MCF 10A (cell line): ENCODE measurements around the gene FNBP1. TPM values are rescaled to one million over a fixed set of nuclear protein-coding genes. Genes with fewer than 3 reads are reported as not detected.

Source experiments
- BruUV-seq: library from RNA; stranded (reverse); fragments of 400-500 nt; replicated peaks from 2 replicates; lab custom pipeline; 2021; lab: Mats Ljungman, UMichigan
- CTCF ChIA-PET: fragments of 300-600 bp; sonication (Branson Sonifier 250); formaldehyde crosslinking; extraction: SDS; loops from one replicate; lab custom pipeline; 2021; ENCODE audit warnings: antibody characterized with exemption, inconsistent platforms; lab: Yijun Ruan, JAX
- POLR2A ChIA-PET: fragments of 300-600, 350-650 bp; sonication (Branson Sonifier 250); formaldehyde crosslinking; extraction: SDS; loops from one replicate; lab custom pipeline; 2020; ENCODE audit warnings: antibody characterized with exemption, inconsistent platforms; lab: Yijun Ruan, JAX
- DNase-seq: peaks from one replicate; pipeline ENCODE4 v3.0.0-alpha.2; 2018; ENCODE audit not compliant: unreplicated experiment
- H3K27ac Mint-ChIP-seq: one replicate; pipeline ENCODE4 v1.8.0; 2022; ENCODE audit warnings: mild to moderate bottlenecking, low read depth, mixed read lengths; ENCODE audit not compliant: unreplicated experiment
- H3K27me3 Mint-ChIP-seq: one replicate; pipeline ENCODE4 v1.8.0; 2022; ENCODE audit warnings: mixed read lengths; ENCODE audit not compliant: insufficient read depth, unreplicated experiment
- H3K36me3 Mint-ChIP-seq: one replicate; pipeline ENCODE4 v1.8.0; 2022; ENCODE audit warnings: mild to moderate bottlenecking, moderate library complexity, mixed read lengths; ENCODE audit not compliant: insufficient read depth, unreplicated experiment
- H3K4me1 Mint-ChIP-seq: one replicate; pipeline ENCODE4 v1.8.0; 2022; ENCODE audit warnings: mixed read lengths; ENCODE audit not compliant: insufficient read depth, unreplicated experiment
- H3K4me3 Mint-ChIP-seq: one replicate; pipeline ENCODE4 v1.8.0; 2022; ENCODE audit warnings: mild to moderate bottlenecking, moderate library complexity, mixed read lengths; ENCODE audit not compliant: unreplicated experiment
- H3K9me3 Mint-ChIP-seq: one replicate; pipeline ENCODE4 v1.8.0; 2022; ENCODE audit warnings: mixed read lengths; ENCODE audit not compliant: unreplicated experiment
- CTCF ChIP-seq: fragments of 200-600 bp; IDR thresholded peaks from one replicate; pipeline ENCODE4 v1.8.0; 2022; ENCODE audit warnings: antibody characterized with exemption, mild to moderate bottlenecking; ENCODE audit not compliant: unreplicated experiment
- intact Hi-C: fragments of 100-400 bp; cut with micrococcal nuclease; formaldehyde crosslinking; loops from 2 replicates; pipeline ENCODE4 v1.14.1; 2022
- total RNA-seq: library from RNA; stranded (reverse); gene quantifications from 2 replicates; pipeline ENCODE4 v1.2.3, GENCODE V29; 2022

The FNBP1 gene
- total RNA-seq, 1 experiment from 2014 or later: 24.4 TPM

GRCh38 chr9:129878291-129878690, 164.7 kb downstream of the FNBP1 start:
- CTCF ChIA-PET: interaction anchor here (0.5 to 0.6 kb wide), 2 partner anchors 10 to 14 kb away, joined by 5 read pairs; no protein-coding TSS in a partner anchor

GRCh38 chr9:129876815-129877214, 166.2 kb downstream of the FNBP1 start:
- no peak for TF ChIP-seq CTCF
- Mint-ChIP-seq H3K4me3 (no peak overlapping the region), H3K4me1 (no peaks in the 10 kb centered on the region), H3K36me3 (peaks cover 21% of the 10 kb centered on the region), H3K27ac (no peak overlapping the region), H3K27me3 (no peaks in the 10 kb centered on the region), H3K9me3 (no peaks in the 10 kb centered on the region)
- BruUV-seq: no TSS peak
- intact Hi-C loops: no loop called here
- POLR2A ChIA-PET: no interaction called here
- no peak for DNase-seq
- CTCF ChIA-PET: no interaction called here

More at GRCh38 chr9:129878291-129878690, 164.7 kb downstream of the FNBP1 start:
- H3K36me3 Mint-ChIP-seq: peaks cover 21% of the 10 kb centered on the region
- no peaks in the 10 kb centered on the region for H3K27me3 Mint-ChIP-seq
- BruUV-seq: no TSS peak
- H3K27ac Mint-ChIP-seq: no peak overlapping the region
- no peak for TF ChIP-seq CTCF
- no peak for DNase-seq
- no peak overlapping the region for H3K4me3 Mint-ChIP-seq
- POLR2A ChIA-PET: no interaction called here
- no peaks in the 10 kb centered on the region for H3K9me3 Mint-ChIP-seq
- intact Hi-C loops: no loop called here
- no peaks in the 10 kb centered on the region for H3K4me1 Mint-ChIP-seq

- no peak overlapping the region for H3K4me3 Mint-ChIP-seq
- H3K4me1 Mint-ChIP-seq: no peaks in the 10 kb centered on the region
- intact Hi-C loops: no loop called here
- peak; percentile 2 for TF ChIP-seq CTCF
- H3K27me3 Mint-ChIP-seq: no peaks in the 10 kb centered on the region
- no peak for DNase-seq
- no TSS peak for BruUV-seq
- H3K36me3 Mint-ChIP-seq: peaks cover 21% of the 10 kb centered on the region
- H3K9me3 Mint-ChIP-seq: no peaks in the 10 kb centered on the region
- H3K27ac Mint-ChIP-seq: no peak overlapping the region
- POLR2A ChIA-PET: no interaction called here
- CTCF ChIA-PET: no interaction called here
Measured at GRCh38 chr9:129875687-129876395, 167.1 kb downstream of the FNBP1 start.

- Mint-ChIP-seq H3K27ac (no peak overlapping the region), H3K27me3 (no peaks in the 10 kb centered on the region), H3K9me3 (no peaks in the 10 kb centered on the region), H3K4me1 (no peaks in the 10 kb centered on the region), H3K36me3 (peaks cover 21% of the 10 kb centered on the region), H3K4me3 (no peak overlapping the region)
- ChIA-PET POLR2A (no interaction called here), CTCF (no interaction called here)
- peak; percentile 16 for TF ChIP-seq CTCF
- BruUV-seq: no TSS peak
- DNase-seq: no peak
- intact Hi-C loops: no loop called here
Measured at GRCh38 chr9:129875181-129875611, 167.8 kb downstream of the FNBP1 start.
